Upper lobe of left lung (tissue), 6 donors: ENCODE data around the gene KLF9. TPM values are rescaled to one million over a fixed set of nuclear protein-coding genes. Genes with fewer than 3 reads are reported as not detected.

ENCODE experiments used
- ATAC-seq, 2 donors: fragments of 200-7000 bp; cut with Tn5 transposase; one replicate each; pipeline ENCODE4 v1.9.1; 2022; ENCODE audit warnings: mild to moderate bottlenecking in 2 of 2, moderate library complexity in 2 of 2; ENCODE audit not compliant: low FRiP score in 2 of 2
- DNase-seq, 2 donors: peaks; one replicate each; pipeline ENCODE4 v3.0.0-alpha.2; 2019 to 2020
- H3K27ac ChIP-seq, 4 donors: fragments of 200-600 bp; sonication (generic); one replicate each; pipeline ENCODE4 v1.5.1; 2016 to 2019
- H3K27me3 ChIP-seq, 4 donors: fragments of 200-600 bp; sonication (generic); one replicate each; pipeline ENCODE4 v1.5.1; 2017 to 2019
- H3K36me3 ChIP-seq, 4 donors: fragments of 200-600 bp; sonication (generic); one replicate each; pipeline ENCODE4 v1.5.1; 2016 to 2019
- H3K4me1 ChIP-seq, 4 donors: fragments of 200-600 bp; sonication (generic); one replicate each; pipeline ENCODE4 v1.5.1; 2018 to 2019
- H3K4me3 ChIP-seq, 4 donors: fragments of 200-600 bp; sonication (generic); one replicate each; pipeline ENCODE4 v1.5.1; 2017 to 2019; ENCODE audit warnings: mild to moderate bottlenecking in 2 of 4, moderate library complexity in 1 of 4
- H3K9me3 ChIP-seq, 4 donors: fragments of 200-600 bp; sonication (generic); one replicate each; pipeline ENCODE4 v1.5.1; 2018 to 2019
- CTCF ChIP-seq, 6 experiments: fragments of 450-650 bp in 4 of 6; fragments of 200-600 bp in 2 of 6; sonication (generic) in 2 of 6; IDR thresholded peaks; one replicate each; pipeline ENCODE4 v1.5.1; 2016 to 2019; ENCODE audit warnings: antibody characterized with exemption in 6 of 6
- EP300 ChIP-seq, 4 donors: sonication (generic); formaldehyde crosslinking; IDR thresholded peaks; one replicate each; pipeline ENCODE4 v1.5.1; 2017; ENCODE audit warnings: antibody characterized with exemption in 4 of 4, control low read depth in 2 of 4
- POLR2A ChIP-seq, 4 donors: fragments of 450-650 bp; IDR thresholded peaks; one replicate each; pipeline ENCODE4 v1.5.1; 2016 to 2017; ENCODE audit warnings: antibody characterized with exemption in 4 of 4, mild to moderate bottlenecking in 2 of 4
- POLR2AphosphoS5 ChIP-seq, 2 donors: sonication (generic); formaldehyde crosslinking; IDR thresholded peaks; one replicate each; pipeline ENCODE4 v1.5.1; 2017; ENCODE audit warnings: antibody characterized with exemption in 2 of 2
- WGBS, 2 donors: methylation state at CpG; one replicate each; pipeline ENCODE4 v1.1.5; 2017 to 2018; 5-methylcytosine and 5-hydroxymethylcytosine counted together
- total RNA-seq, 6 donors: library from RNA; depleted of rRNA in 4 of 6; stranded (reverse); fragments of >200 nt in 4 of 6; gene quantifications; one replicate each; pipeline versions ENCODE4 v1.1.0 to v1.2.1, GENCODE V29; 2016 to 2021
- donor health status: DM: no; HTN: no; CAD: no; lungs with moderate emphysema.
- donor health status: DM: no; HTN: yes; CAD: no; lungs with severe emphysema.

Gene KLF9
- total RNA-seq, 6 donors from 2014 or later, result 51.8 to 135 (median 83.5) TPM

- Histone ChIP-seq H3K36me3 (peaks cover 0 to 50% (median 16%) of the 10 kb centered on the region in 4 donors), H3K4me1 (no peaks in the 10 kb centered on the region), H3K27me3 (no peaks in the 10 kb centered on the region), H3K9me3 (no peaks in the 10 kb centered on the region), H3K4me3 (no peak overlapping the region), H3K27ac (no peak overlapping the region)
- TF ChIP-seq CTCF (IDR thresholded peaks at IDR 0.05) (no peak), POLR2AphosphoS5 (IDR thresholded peaks at IDR 0.05) (no peak), POLR2A (IDR thresholded peaks at IDR 0.05) (no peak), EP300 (IDR thresholded peaks at IDR 0.05) (no peak)
- WGBS, 2 donors, result 89 to 90% methylated on average over 2 of the region's 2 CpGs
- DNase-seq, result no peak
- ATAC-seq, result no peak
Observed at GRCh38 chr9:70347046-70347445, 67.4 kb downstream of the KLF9 start.

GRCh38 chr9:70340572-70340971, 73.9 kb downstream of the KLF9 start:
- no peak overlapping the region for H3K27ac ChIP-seq
- H3K9me3 ChIP-seq, result no peaks in the 10 kb centered on the region
- no peaks in the 10 kb centered on the region for H3K27me3 ChIP-seq
- ATAC-seq (no peak), DNase-seq (no peak)
- 2 to 4% methylated on average over 1 of the region's 1 CpG for WGBS, 2 donors
- no peaks in the 10 kb centered on the region for H3K4me1 ChIP-seq
- no peak overlapping the region for H3K4me3 ChIP-seq
- H3K36me3 ChIP-seq, result peaks cover 0 to 5% (median 3%) of the 10 kb centered on the region in 4 donors
- TF ChIP-seq POLR2A (IDR thresholded peaks at IDR 0.05) (no peak), CTCF (IDR thresholded peaks at IDR 0.05) (peak; percentile 19 to 58 (median 40))

Other genes starting within 250 kb of the KLF9 start
- gene SMC5, start 155.7 kb downstream of the KLF9 start, total RNA-seq, result 10 to 100 TPM; 18.8 to 60.7 (median 28.2) TPM